Sigmoid colon (tissue), 7 donors: ENCODE results near the gene PLXNA4. TPM values are rescaled to one million over a fixed set of nuclear protein-coding genes. Genes with fewer than 3 reads are reported as not detected.

Experiments
- DNase-seq: peaks from one replicate; pipeline ENCODE4 v3.0.0-alpha.2; 2019
- H3K27ac ChIP-seq, 4 donors: fragments of 200-600 bp; sonication (generic); one replicate each; pipeline ENCODE4 v1.5.1; 2016 to 2019; ENCODE audit warnings: mild to moderate bottlenecking in 1 of 4
- H3K27me3 ChIP-seq, 3 donors: fragments of 200-600 bp; sonication (generic); one replicate each; pipeline ENCODE4 v1.5.1; 2019; ENCODE audit warnings: mild to moderate bottlenecking in 1 of 3
- H3K36me3 ChIP-seq, 4 donors: fragments of 200-600 bp; sonication (generic); one replicate each; pipeline ENCODE4 v1.5.1; 2016 to 2019
- H3K4me1 ChIP-seq, 4 donors: fragments of 200-600 bp; sonication (generic); one replicate each; pipeline ENCODE4 v1.5.1; 2017 to 2019
- H3K4me3 ChIP-seq, 4 donors: fragments of 200-600 bp; sonication (generic); one replicate each; pipeline ENCODE4 v1.5.1; 2017 to 2019; ENCODE audit warnings: mild to moderate bottlenecking in 2 of 4, moderate library complexity in 1 of 4
- H3K9me3 ChIP-seq, 4 donors: fragments of 200-600 bp in 3 of 4; sonication (generic) in 3 of 4; one replicate each; pipeline versions ENCODE4 v1.5.1 to v1.6.1; 2013 to 2019
- EP300 ChIP-seq, 4 donors: sonication (generic); formaldehyde crosslinking; IDR thresholded peaks; one replicate each; pipeline ENCODE4 v1.6.1; 2017; ENCODE audit warnings: antibody characterized with exemption in 4 of 4
- POLR2A ChIP-seq, 2 donors: fragments of 450-650 bp; IDR thresholded peaks; one replicate each; pipeline ENCODE4 v1.6.1; 2016; ENCODE audit warnings: antibody characterized with exemption in 2 of 2, mild to moderate bottlenecking in 2 of 2, moderate library complexity in 2 of 2
- POLR2AphosphoS5 ChIP-seq, 4 donors: sonication (generic); formaldehyde crosslinking; IDR thresholded peaks; one replicate each; pipeline ENCODE4 v1.6.1; 2017; ENCODE audit warnings: antibody characterized with exemption in 4 of 4
- WGBS, 2 donors: extraction: QIAGEN DNeasy Blood & Tissue Kit; methylation state at CpG; one replicate each; pipeline ENCODE4 v1.1.7; 2013; 5-methylcytosine and 5-hydroxymethylcytosine counted together
- intact Hi-C: fragments of 100-400 bp; cut with DNase I; formaldehyde crosslinking; loops from one replicate; pipeline ENCODE4 v1.15.1; 2023
- polyA plus RNA-seq, 3 donors: library from polyadenylated mRNA; stranded (reverse); fragments of 200-250 nt; gene quantifications; one replicate each; pipeline ENCODE4 v1.2.3, GENCODE V29; 2013
- total RNA-seq, 4 donors: library from RNA; depleted of rRNA; stranded (reverse); fragments of >200 nt; gene quantifications; one replicate each; pipeline ENCODE4 v1.1.0, GENCODE V29; 2016
- TF ChIP-seq, protein P1 (sequence below), 4 experiments: fragments of 450-650 bp in 3 of 4; fragments of 200-600 bp in 1 of 4; IDR thresholded peaks; one replicate each; pipeline ENCODE4 v1.5.1; 2016 to 2019; ENCODE audit warnings: antibody characterized with exemption in 4 of 4, mild to moderate bottlenecking in 3 of 4, moderate library complexity in 2 of 4
- donor health status: healthy with polysubstance abuse.
- donor health status: Bipolar disorder and iron deficiency.
- donor health status: healthy.

The PLXNA4 gene
- total and polyA plus RNA-seq, 7 donors = under 0.01 to 10.5 (median 3.7) TPM; not detected in 1

DNA sequence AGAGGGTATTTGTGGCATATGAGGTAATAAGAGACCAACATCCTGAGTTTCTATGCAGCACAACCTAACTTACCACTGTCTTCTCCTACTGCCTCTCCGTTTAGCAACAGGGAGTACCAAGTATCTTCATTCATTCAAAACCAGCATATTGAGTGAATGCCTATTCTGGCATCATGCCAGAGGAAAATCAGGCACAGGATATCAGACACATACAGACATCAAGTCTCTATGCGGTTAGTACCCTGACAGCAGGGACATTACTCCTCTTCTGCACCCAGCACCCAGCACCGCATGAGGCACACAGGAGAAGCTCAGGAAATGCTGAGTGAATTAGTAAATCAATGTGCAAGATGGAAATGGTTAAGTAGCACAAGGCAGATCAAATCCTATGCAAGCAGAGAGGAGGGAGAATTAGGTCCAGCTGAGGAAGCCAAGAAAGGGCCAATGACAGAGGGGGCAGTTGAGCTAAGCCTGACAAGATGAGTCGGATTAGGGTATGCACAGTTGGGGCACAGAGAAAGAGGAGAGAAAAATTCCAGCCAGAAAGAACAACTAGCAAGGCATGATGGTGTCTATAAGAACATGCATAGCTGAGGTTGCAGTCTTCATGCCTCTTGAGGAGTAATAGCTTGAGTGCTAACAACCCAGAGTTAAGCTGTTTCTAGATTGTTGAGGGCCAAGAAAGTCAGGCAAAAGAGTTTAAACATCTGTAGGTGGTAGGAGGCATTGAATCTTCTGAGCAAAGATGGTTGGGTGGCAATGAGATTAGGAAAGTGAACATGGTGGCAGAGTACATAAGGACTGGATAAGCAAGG, 146.0 kb downstream of the PLXNA4 start:
- TF ChIP-seq POLR2AphosphoS5 (IDR thresholded peaks at IDR 0.05) = no peak
- no peak for TF ChIP-seq POLR2A (IDR thresholded peaks at IDR 0.05)
- TF ChIP-seq EP300 (IDR thresholded peaks at IDR 0.05) = no peak
- TF ChIP-seq, protein P1, sequence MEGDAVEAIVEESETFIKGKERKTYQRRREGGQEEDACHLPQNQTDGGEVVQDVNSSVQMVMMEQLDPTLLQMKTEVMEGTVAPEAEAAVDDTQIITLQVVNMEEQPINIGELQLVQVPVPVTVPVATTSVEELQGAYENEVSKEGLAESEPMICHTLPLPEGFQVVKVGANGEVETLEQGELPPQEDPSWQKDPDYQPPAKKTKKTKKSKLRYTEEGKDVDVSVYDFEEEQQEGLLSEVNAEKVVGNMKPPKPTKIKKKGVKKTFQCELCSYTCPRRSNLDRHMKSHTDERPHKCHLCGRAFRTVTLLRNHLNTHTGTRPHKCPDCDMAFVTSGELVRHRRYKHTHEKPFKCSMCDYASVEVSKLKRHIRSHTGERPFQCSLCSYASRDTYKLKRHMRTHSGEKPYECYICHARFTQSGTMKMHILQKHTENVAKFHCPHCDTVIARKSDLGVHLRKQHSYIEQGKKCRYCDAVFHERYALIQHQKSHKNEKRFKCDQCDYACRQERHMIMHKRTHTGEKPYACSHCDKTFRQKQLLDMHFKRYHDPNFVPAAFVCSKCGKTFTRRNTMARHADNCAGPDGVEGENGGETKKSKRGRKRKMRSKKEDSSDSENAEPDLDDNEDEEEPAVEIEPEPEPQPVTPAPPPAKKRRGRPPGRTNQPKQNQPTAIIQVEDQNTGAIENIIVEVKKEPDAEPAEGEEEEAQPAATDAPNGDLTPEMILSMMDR (IDR thresholded peaks at IDR 0.05) = no peak
- intact Hi-C loops = no loop called here
- H3K36me3 ChIP-seq = no peaks in the 10 kb centered on the region
- peak overlapping the region in 1 of 4 donors; percentile 56 for H3K27ac ChIP-seq
- WGBS, 2 donors = 91 to 93% methylated on average over 4 of the region's 4 CpGs
- no peak overlapping the region for H3K4me3 ChIP-seq
- peaks cover 0 to 13% (median 5%) of the 10 kb centered on the region in 4 donors for H3K4me1 ChIP-seq
- DNase-seq = no peak
- no peaks in the 10 kb centered on the region for H3K27me3 ChIP-seq
- H3K9me3 ChIP-seq = no peaks in the 10 kb centered on the region

DNA sequence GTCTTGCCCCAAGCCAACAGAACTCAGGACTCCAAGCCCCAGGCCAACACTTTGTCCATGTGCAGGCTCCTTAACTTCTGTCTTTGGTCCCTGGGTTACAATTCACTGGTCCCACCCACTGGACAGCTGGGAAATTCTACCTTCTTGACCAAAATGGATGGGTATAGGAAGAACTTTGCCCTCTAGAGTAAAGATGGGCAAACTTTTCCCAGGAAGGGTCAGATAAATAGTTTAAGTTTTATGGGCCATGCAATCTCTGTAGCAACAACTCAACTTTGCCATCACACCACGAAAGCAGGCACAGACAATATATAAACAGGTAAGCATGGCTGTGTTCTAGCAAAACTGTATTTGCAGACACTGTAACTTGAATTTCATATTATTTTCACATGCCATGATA, 147.1 kb downstream of the PLXNA4 start:
- 60 to 81% methylated on average over 1 of the region's 1 CpG for WGBS, 2 donors
- no peak for DNase-seq
- Histone ChIP-seq H3K9me3 (no peaks in the 10 kb centered on the region), H3K4me3 (no peak overlapping the region), H3K27ac (no peak overlapping the region), H3K4me1 (peaks cover 0 to 13% (median 6%) of the 10 kb centered on the region in 4 donors), H3K36me3 (no peaks in the 10 kb centered on the region), H3K27me3 (no peaks in the 10 kb centered on the region)
- intact Hi-C loops = no loop called here
- TF ChIP-seq, protein P1 (IDR thresholded peaks at IDR 0.05) = no peak
- TF ChIP-seq POLR2A (IDR thresholded peaks at IDR 0.05) (no peak), EP300 (IDR thresholded peaks at IDR 0.05) (no peak), POLR2AphosphoS5 (IDR thresholded peaks at IDR 0.05) (no peak)

DNA sequence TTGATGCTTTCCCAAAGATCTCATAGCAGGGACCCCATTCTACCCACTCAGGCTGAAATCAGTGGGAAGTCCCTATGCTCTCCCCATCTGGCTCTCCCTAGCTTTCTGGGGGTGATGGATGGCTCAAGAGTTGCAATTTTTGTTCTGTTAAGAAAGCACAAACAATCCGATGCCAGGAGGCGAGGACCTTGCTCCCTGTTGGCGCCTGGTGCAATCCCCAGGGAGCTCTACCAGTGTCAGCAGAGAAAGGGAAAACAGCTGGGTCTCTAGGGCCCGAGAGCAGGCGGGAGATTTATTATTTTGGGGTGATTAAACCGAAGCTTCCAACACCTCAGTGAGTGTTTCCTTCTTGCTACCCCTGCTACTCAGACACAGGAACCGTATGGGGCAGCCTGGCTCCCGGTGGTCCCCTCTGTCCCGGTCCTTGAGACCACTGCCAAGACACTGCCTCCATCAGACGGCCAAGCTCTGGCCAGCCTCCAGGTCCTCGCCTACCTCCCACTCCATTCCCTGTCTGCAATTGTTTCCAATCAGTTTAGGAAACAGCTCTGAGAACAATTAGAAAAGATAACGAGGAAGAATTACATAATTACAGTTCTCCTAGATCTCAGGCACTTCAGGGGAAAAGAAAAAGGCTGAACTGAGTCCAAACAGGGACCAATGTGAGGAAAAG, 147.9 kb downstream of the PLXNA4 start:
- Histone ChIP-seq H3K27me3 (no peaks in the 10 kb centered on the region), H3K27ac (no peak overlapping the region), H3K4me1 (peaks cover 0 to 13% (median 7%) of the 10 kb centered on the region in 4 donors), H3K36me3 (no peaks in the 10 kb centered on the region), H3K4me3 (no peak overlapping the region), H3K9me3 (no peaks in the 10 kb centered on the region)
- 52 to 65% methylated on average over 12 of the region's 12 CpGs for WGBS, 2 donors
- no peak for TF ChIP-seq EP300 (IDR thresholded peaks at IDR 0.05)
- TF ChIP-seq POLR2AphosphoS5 (IDR thresholded peaks at IDR 0.05) = no peak
- TF ChIP-seq, protein P1 (IDR thresholded peaks at IDR 0.05) = no peak
- DNase-seq = no peak
- intact Hi-C loops = no loop called here

DNA sequence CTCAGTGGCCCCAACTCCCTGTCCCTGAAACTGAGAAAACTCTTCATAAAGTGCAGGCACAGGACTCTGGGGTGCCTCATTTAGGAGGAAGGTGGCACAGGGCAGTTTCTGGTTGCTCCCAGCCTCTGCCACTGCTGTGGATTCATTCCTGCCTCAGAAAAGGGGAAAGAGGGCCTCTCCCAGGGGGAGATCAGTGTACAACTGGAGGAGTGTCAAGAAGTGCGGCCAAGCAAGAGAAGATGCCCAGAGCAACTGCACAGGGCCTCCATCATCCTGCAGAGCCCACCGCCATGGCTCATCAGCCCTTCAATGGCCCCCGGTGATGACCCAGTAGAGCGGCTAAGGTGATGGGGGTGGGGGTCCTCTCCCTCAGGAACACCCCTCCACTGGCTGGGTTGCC, 150.3 kb downstream of the PLXNA4 start:
- TF ChIP-seq POLR2A (IDR thresholded peaks at IDR 0.05) (no peak), POLR2AphosphoS5 (IDR thresholded peaks at IDR 0.05) (no peak), EP300 (IDR thresholded peaks at IDR 0.05) (no peak)
- TF ChIP-seq, protein P1 (IDR thresholded peaks at IDR 0.05) = no peak
- H3K27me3 ChIP-seq = no peaks in the 10 kb centered on the region
- H3K36me3 ChIP-seq = no peaks in the 10 kb centered on the region
- intact Hi-C loops = no loop called here
- H3K4me1 ChIP-seq = peaks cover 0 to 13% (median 7%) of the 10 kb centered on the region in 4 donors
- H3K27ac ChIP-seq = no peak overlapping the region
- no peak overlapping the region for H3K4me3 ChIP-seq
- DNase-seq = no peak
- no peaks in the 10 kb centered on the region for H3K9me3 ChIP-seq
- 96 to 98% methylated on average over 4 of the region's 4 CpGs for WGBS, 2 donors
